ENCODE data around the gene ATP1A1.

The ATP1A1 gene

GRCh38 chr1:116372651-116373430 is at the start of gene ATP1A1:
TSS of gene ATP1A1 (plus strand) at chr1:116373244. CDS start at chr1:116373512, 268 bp downstream.
- peak; percentile 98 for DNase-seq

DNA sequence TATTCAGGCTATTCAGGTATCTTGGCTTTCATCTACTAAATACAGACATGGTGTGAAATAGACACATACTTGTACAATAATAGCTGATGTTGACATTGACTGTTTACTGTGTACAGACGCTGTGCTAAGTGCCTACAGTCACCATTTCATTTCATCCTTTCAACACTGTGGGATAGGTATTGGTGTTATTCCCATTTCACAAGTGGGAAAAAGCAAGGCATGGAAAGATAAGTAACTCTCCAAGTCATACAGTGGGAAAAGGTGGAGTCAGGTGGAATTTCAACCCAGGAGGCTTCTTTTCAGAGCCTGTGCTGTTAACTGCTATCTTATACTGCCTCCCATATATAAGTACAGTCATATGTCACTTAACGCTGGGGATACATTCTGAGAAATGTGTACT is 49.6 kb upstream of the ATP1A1 start:
- DNase-seq, result no peak

- DNase-seq, result no peak
Measured at GRCh38 chr1:116324411-116324810, 48.6 kb upstream of the ATP1A1 start.

- no peak for DNase-seq
Measured at GRCh38 chr1:116325104-116325503, 47.9 kb upstream of the ATP1A1 start.

- DNase-seq, result peak; percentile 12
Measured at GRCh38 chr1:116325922-116326321, 47.1 kb upstream of the ATP1A1 start.

DNA sequence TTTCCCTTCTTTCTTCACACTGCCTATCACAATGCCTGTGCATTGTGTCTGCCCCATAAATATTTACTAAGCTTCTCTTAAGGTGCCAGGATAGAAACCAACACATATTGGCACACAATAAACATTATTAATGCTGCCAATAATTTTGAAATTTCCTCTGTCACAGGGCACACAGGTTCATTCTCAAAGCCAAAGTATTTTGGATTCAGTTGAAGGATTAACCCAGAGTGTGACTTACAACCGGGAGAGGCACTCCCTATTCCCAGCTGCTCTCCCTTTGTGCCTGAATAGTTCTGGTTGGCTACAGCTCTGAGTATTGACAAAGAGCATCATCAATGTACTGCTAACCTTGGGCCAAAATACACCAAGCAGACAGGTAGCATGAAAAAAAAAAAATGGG is 46.6 kb upstream of the ATP1A1 start:
- DNase-seq, result no peak

GRCh38 chr1:116328671-116329070 is 44.4 kb upstream of the ATP1A1 start:
- no peak for DNase-seq

- DNase-seq, result no peak
Measured at GRCh38 chr1:116329524-116330341, 43.3 kb upstream of the ATP1A1 start.

- DNase-seq, result no peak
Measured at GRCh38 chr1:116330342-116330652, 42.7 kb upstream of the ATP1A1 start.

- DNase-seq, result no peak
Measured at GRCh38 chr1:116330846-116331245, 42.2 kb upstream of the ATP1A1 start.

DNA sequence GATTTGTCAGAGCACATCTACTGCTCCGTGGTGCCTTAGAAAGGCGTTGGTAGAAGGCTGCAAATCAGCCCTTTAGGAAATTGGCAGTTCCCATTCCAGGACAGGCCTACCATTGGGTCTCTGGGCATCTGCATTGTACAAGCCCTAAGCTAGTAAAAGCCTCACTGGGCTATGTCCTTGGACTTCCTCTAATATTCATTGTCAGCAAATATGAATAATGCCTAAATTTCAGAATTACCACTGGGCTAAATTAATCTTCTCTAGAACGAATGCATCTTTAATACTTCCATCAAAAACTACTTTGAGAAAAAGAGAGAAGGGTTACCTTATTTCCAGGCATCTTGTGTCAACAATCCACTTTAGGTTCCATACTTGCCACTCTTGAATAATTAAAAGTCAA is 41.5 kb upstream of the ATP1A1 start:
- DNase-seq, result no peak

- DNase-seq, result no peak
Measured at GRCh38 chr1:116332451-116332850, 40.6 kb upstream of the ATP1A1 start.

GRCh38 chr1:116333171-116334014 is 39.7 kb upstream of the ATP1A1 start:
- DNase-seq, result no peak

- no peak for DNase-seq
Measured at GRCh38 chr1:116334015-116334547, 39.0 kb upstream of the ATP1A1 start.

DNA sequence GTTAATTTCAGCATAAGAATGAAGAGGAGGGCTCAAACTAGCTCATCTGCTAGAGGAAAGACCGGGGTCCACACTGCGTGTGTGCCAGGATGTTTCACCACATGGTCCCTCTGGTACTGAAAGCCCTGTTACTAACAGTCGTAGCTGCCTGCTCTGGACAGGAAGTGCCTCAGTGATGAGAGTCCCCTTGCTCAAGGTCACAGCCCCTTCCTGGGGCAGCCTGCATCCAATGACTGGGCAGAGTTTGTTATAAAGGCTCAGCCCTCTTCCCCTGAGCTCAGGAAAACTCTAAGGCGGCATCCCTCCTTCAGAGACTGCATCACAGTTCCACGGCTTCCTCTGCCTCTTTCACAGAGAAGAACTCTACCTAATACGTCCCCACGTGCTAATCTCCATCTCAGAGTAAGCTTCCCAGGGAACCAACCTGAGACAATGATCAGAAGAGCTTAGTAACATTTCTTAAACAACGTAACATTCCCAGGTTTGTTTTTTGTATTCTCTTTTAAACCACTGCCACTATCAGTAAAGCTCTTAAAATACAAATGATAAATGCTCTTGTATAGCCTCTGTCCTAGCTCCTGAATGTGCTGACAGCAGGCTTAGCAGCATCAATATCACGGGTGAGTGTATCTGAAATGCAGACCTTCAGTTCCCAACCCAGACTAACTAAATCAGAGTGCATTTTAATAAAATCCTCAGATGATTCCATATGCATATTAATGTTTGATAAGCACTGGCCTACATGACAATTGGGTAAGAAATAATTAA is 38.0 kb upstream of the ATP1A1 start:
- no peak for DNase-seq

- no peak for DNase-seq
Measured at GRCh38 chr1:116335850-116336624, 37.0 kb upstream of the ATP1A1 start.

DNA sequence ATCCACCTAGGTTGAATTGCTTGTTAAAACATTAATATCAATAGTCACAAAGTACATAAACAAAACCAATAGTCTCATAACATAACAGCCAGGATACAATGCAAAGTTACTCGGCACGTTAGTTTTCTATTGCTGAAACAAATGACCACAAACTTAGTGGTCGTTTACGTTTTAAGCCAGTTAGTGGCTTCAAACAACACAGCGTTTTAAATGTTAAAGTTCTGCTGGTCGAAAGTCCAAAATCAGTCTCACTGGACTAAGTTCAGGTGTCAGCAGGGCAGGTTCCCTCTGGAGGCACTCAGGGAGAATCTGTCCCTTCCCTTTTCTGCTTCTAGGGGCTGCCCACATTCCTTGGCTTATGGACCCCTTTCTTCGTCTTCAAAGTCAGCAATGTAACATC is 35.6 kb upstream of the ATP1A1 start:
- no peak for DNase-seq

GRCh38 chr1:116338400-116338799 is 34.6 kb upstream of the ATP1A1 start:
- no peak for DNase-seq

- no peak for DNase-seq
Measured at GRCh38 chr1:116340506-116341231, 32.4 kb upstream of the ATP1A1 start.

GRCh38 chr1:116343019-116343418 is 30.0 kb upstream of the ATP1A1 start:
- DNase-seq, result no peak

GRCh38 chr1:116345011-116345410 is 28.0 kb upstream of the ATP1A1 start:
- DNase-seq, result no peak

Measured in activated CD4-positive, alpha-beta T cell treated with anti-CD3 and anti-CD28 coated beads, Interleukin-2, amount 50 U/mL, for 16 hours (primary cell).